Calu3 (cell line): ENCODE results near the gene EDA. TPM values are rescaled to one million over a fixed set of nuclear protein-coding genes. Genes with fewer than 3 reads are reported as not detected.

Source experiments
- BruUV-seq: library from RNA; stranded (reverse); fragments of 400-500 nt; replicated peaks from 2 replicates; lab custom pipeline; 2021; lab: Mats Ljungman, UMichigan
- CTCF ChIA-PET: fragments of 300-600 bp; sonication (Branson Sonifier 250); formaldehyde crosslinking; loops from one replicate; lab custom pipeline; 2022; ENCODE audit warnings: antibody characterized with exemption; lab: Charles Lee
- DNase-seq: peaks from one replicate; pipeline ENCODE4 v3.0.0; 2022
- H3K27ac Mint-ChIP-seq: one replicate; pipeline ENCODE4 v1.8.0; 2022; ENCODE audit warnings: mixed read lengths; ENCODE audit not compliant: unreplicated experiment
- H3K27me3 Mint-ChIP-seq: one replicate; pipeline ENCODE4 v1.8.0; 2022; ENCODE audit warnings: mixed read lengths; ENCODE audit not compliant: unreplicated experiment
- H3K36me3 Mint-ChIP-seq: one replicate; pipeline ENCODE4 v1.8.0; 2022; ENCODE audit warnings: mild to moderate bottlenecking, moderate library complexity, mixed read lengths; ENCODE audit not compliant: insufficient read depth, unreplicated experiment
- H3K4me1 Mint-ChIP-seq: one replicate; pipeline ENCODE4 v1.8.0; 2022; ENCODE audit warnings: mild to moderate bottlenecking, low read depth, mixed read lengths; ENCODE audit not compliant: unreplicated experiment
- H3K4me3 Mint-ChIP-seq: one replicate; pipeline ENCODE4 v1.8.0; 2022; ENCODE audit warnings: mild to moderate bottlenecking, low read depth, moderate library complexity, mixed read lengths; ENCODE audit not compliant: unreplicated experiment
- H3K9me3 Mint-ChIP-seq: one replicate; pipeline ENCODE4 v1.8.0; 2022; ENCODE audit warnings: low read depth, mixed read lengths; ENCODE audit not compliant: unreplicated experiment
- CTCF ChIP-seq: fragments of 200-600 bp; IDR thresholded peaks from one replicate; pipeline ENCODE4 v1.8.0; 2022; ENCODE audit warnings: antibody characterized with exemption; ENCODE audit not compliant: unreplicated experiment
- intact Hi-C: fragments of 100-400 bp; cut with micrococcal nuclease; formaldehyde crosslinking; loops from one replicate; pipeline ENCODE4 v1.10.0; 2022; ENCODE audit not compliant: unreplicated experiment
- total RNA-seq: library from RNA; stranded (reverse); gene quantifications from 2 replicates; pipeline ENCODE4 v1.2.3, GENCODE V29; 2022

Gene EDA
- total RNA-seq, 1 experiment from 2014 or later = 5.7 TPM

DNA sequence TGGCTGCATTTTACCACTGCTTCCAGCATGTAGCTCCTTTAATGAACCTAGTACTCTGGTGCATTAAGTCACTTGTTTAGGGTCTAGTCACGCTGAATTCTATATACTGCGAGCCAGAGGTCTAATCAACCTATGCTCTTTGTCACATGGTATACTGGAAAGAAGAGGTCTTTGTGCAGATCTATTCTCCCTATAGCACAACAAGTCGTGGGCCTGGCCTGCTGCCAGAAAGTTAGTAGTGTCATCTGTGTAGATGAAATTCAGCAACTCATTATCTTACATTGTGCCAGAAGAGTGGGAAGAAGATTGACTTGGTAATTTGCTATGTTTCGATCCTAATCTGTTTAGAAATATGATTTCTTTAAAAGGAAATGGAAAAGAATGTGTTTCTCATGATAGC lies 353.0 kb downstream of the EDA start:
- Mint-ChIP-seq H3K4me1 (no peaks in the 10 kb centered on the region), H3K4me3 (no peak overlapping the region), H3K27ac (no peak overlapping the region), H3K36me3 (no peaks in the 10 kb centered on the region), H3K27me3 (no peaks in the 10 kb centered on the region), H3K9me3 (no peaks in the 10 kb centered on the region)
- intact Hi-C loops = no loop called here
- no TSS peak for BruUV-seq
- CTCF ChIA-PET = no interaction called here
- no peak for DNase-seq
- no peak for TF ChIP-seq CTCF

- H3K9me3 Mint-ChIP-seq = no peaks in the 10 kb centered on the region
- DNase-seq = no peak
These were observed 353.5 kb downstream of the EDA start for GRCh38 chrX:69969460-69969859.

GRCh38 chrX:69987691-69988090 lies 371.8 kb downstream of the EDA start:
- Mint-ChIP-seq H3K36me3 (no peaks in the 10 kb centered on the region), H3K27ac (peak overlapping the region; percentile 7), H3K27me3 (no peaks in the 10 kb centered on the region), H3K4me1 (no peaks in the 10 kb centered on the region), H3K9me3 (no peaks in the 10 kb centered on the region), H3K4me3 (no peak overlapping the region)
- BruUV-seq = no TSS peak
- no peak for TF ChIP-seq CTCF
- DNase-seq = no peak
- intact Hi-C loops = loop anchor here (5.0 kb wide), 1 partner anchor 35 kb away; no protein-coding TSS in a partner anchor
- CTCF ChIA-PET = interaction anchor here (0.6 kb wide), 1 partner anchor 52 kb away, joined by 6 read pairs; no protein-coding TSS in a partner anchor

More at GRCh38 chrX:69969460-69969859, 353.5 kb downstream of the EDA start:
- no peak for TF ChIP-seq CTCF
- CTCF ChIA-PET = no interaction called here
- intact Hi-C loops = no loop called here
- Mint-ChIP-seq H3K27ac (no peak overlapping the region), H3K36me3 (no peaks in the 10 kb centered on the region), H3K4me3 (no peak overlapping the region), H3K27me3 (no peaks in the 10 kb centered on the region), H3K4me1 (no peaks in the 10 kb centered on the region)
- BruUV-seq = no TSS peak

- CTCF ChIA-PET = interaction anchor here (0.6 to 1.0 kb wide), 2 partner anchors 22 to 144 kb away, joined by 3 to 7 read pairs; partner anchors contain the start of gene IGBP1
- no peak overlapping the region for H3K4me3 Mint-ChIP-seq
- no peak for TF ChIP-seq CTCF
- H3K27me3 Mint-ChIP-seq = no peaks in the 10 kb centered on the region
- no peaks in the 10 kb centered on the region for H3K36me3 Mint-ChIP-seq
- DNase-seq = peak; percentile 28
- no TSS peak for BruUV-seq
- no peak overlapping the region for H3K27ac Mint-ChIP-seq
- intact Hi-C loops = loop anchor here (5.0 kb wide), 1 partner anchor 33 kb away; no protein-coding TSS in a partner anchor
- no peaks in the 10 kb centered on the region for H3K4me1 Mint-ChIP-seq
- no peaks in the 10 kb centered on the region for H3K9me3 Mint-ChIP-seq
These were observed 373.1 kb downstream of the EDA start for GRCh38 chrX:69988955-69989394.
